Lower leg skin (tissue), 4 donors: ENCODE data around the gene LYRM4. TPM values are rescaled to one million over a fixed set of nuclear protein-coding genes. Genes with fewer than 3 reads are reported as not detected.

Experiments used
- DNase-seq, 2 donors: peaks; one replicate each; pipeline ENCODE4 v3.0.0-alpha.2; 2019; ENCODE audit warnings: low spot score in 2 of 2
- H3K4me3 ChIP-seq: fragments of 200-600 bp; sonication (generic); 2 replicates; pipeline ENCODE4 v1.5.1; 2017; ENCODE audit warnings: mild to moderate bottlenecking, low read depth; ENCODE audit not compliant: poor library complexity, severe bottlenecking
- CTCF ChIP-seq, 3 donors: fragments of 450-650 bp; IDR thresholded peaks; one replicate each; pipeline ENCODE4 v1.5.1; 2016; ENCODE audit warnings: antibody characterized with exemption in 3 of 3, mild to moderate bottlenecking in 3 of 3, moderate library complexity in 2 of 3
- POLR2A ChIP-seq, 2 donors: fragments of 450-650 bp; IDR thresholded peaks; one replicate each; pipeline ENCODE4 v1.6.1; 2016 to 2017; ENCODE audit warnings: antibody characterized with exemption in 2 of 2, mild to moderate bottlenecking in 1 of 2, moderate library complexity in 1 of 2
- WGBS, 2 donors: methylation state at CpG; one replicate each; pipeline ENCODE4 v1.1.5; 2018; 5-methylcytosine and 5-hydroxymethylcytosine counted together
- intact Hi-C: fragments of 100-400 bp; cut with DNase I; formaldehyde crosslinking; loops from one replicate; pipeline ENCODE4 v1.15.0; 2023; ENCODE audit warnings: low total_unique reads
- total RNA-seq, 4 donors: library from RNA; depleted of rRNA; stranded (reverse); fragments of >200 nt; gene quantifications; one replicate each; pipeline ENCODE4 v1.1.0, GENCODE V29; 2016

The LYRM4 gene
- total RNA-seq, 4 donors from 2014 or later: 14.4 to 20.8 (median 20.4) TPM

GRCh38 chr6:5174756-5175549, 85.8 kb downstream of the LYRM4 start:
- DNase-seq: no peak
- no peak overlapping the region for H3K4me3 ChIP-seq
- intact Hi-C loops: no loop called here
- TF ChIP-seq CTCF (IDR thresholded peaks at IDR 0.05): no peak
- TF ChIP-seq POLR2A (IDR thresholded peaks at IDR 0.05): no peak
- WGBS, 2 donors: 74 to 75% methylated on average over 10 of the region's 10 CpGs

GRCh38 chr6:5174244-5174643, 86.5 kb downstream of the LYRM4 start:
- DNase-seq: no peak
- intact Hi-C loops: no loop called here
- TF ChIP-seq CTCF (IDR thresholded peaks at IDR 0.05) (no peak), POLR2A (IDR thresholded peaks at IDR 0.05) (no peak)
- 66 to 70% methylated on average over 6 of the region's 6 CpGs for whole genome bisulfite sequencing, 2 donors
- H3K4me3 ChIP-seq: no peak overlapping the region

- intact Hi-C loops: no loop called here
- TF ChIP-seq CTCF (IDR thresholded peaks at IDR 0.05): no peak
- no peak overlapping the region for H3K4me3 ChIP-seq
- DNase-seq: no peak
- 92 to 94% methylated on average over 3 of the region's 3 CpGs for WGBS, 2 donors
Observed at GRCh38 chr6:5173810-5174209, 86.9 kb downstream of the LYRM4 start.

GRCh38 chr6:5172897-5173474, 87.8 kb downstream of the LYRM4 start:
- intact Hi-C loops: no loop called here
- no peak for DNase-seq
- H3K4me3 ChIP-seq: no peak overlapping the region
- 71 to 72% methylated on average over 4 of the region's 4 CpGs for WGBS, 2 donors
- TF ChIP-seq CTCF (IDR thresholded peaks at IDR 0.05) (no peak), POLR2A (IDR thresholded peaks at IDR 0.05) (no peak)

- no peak for DNase-seq
- TF ChIP-seq CTCF (IDR thresholded peaks at IDR 0.05) (no peak), POLR2A (IDR thresholded peaks at IDR 0.05) (no peak)
- intact Hi-C loops: no loop called here
- 48 to 55% methylated on average over 14 of the region's 14 CpGs for WGBS, 2 donors
- no peak overlapping the region for H3K4me3 ChIP-seq
Observed at GRCh38 chr6:5172041-5172653, 88.6 kb downstream of the LYRM4 start.
